PC-3 (cell line): ENCODE measurements around the gene SCAF8. TPM values are rescaled to one million over a fixed set of nuclear protein-coding genes. Genes with fewer than 3 reads are reported as not detected.

Experiments used
- ATAC-seq: fragments of 200-7000 bp; cut with Tn5 transposase; 2 replicates; pipeline ENCODE4 v1.9.1; 2020; ENCODE audit warnings: mild to moderate bottlenecking, moderate library complexity
- Bru-seq: library from RNA; stranded (reverse); fragments of 400-500 nt; gene quantifications from one replicate; lab custom pipeline; 2021; lab: Mats Ljungman, UMichigan
- BruChase-seq, 2 experiments: library from RNA; stranded (reverse); fragments of 400-500 nt; gene quantifications; one replicate each; lab custom pipeline; 2021; lab: Mats Ljungman, UMichigan
- BruUV-seq: library from RNA; stranded (reverse); fragments of 400-500 nt; replicated peaks from 2 replicates; lab custom pipeline; 2021; lab: Mats Ljungman, UMichigan
- CTCF ChIA-PET: fragments of 300-600 bp; sonication (Branson Sonifier 250); formaldehyde crosslinking; loops from one replicate; lab custom pipeline; 2022; ENCODE audit warnings: antibody characterized with exemption; lab: Charles Lee
- POLR2A ChIA-PET: fragments of 300-600 bp; sonication (Branson Sonifier 250); formaldehyde crosslinking; loops from one replicate; lab custom pipeline; 2022; ENCODE audit warnings: antibody characterized with exemption; ENCODE audit not compliant: unreplicated experiment; lab: Charles Lee
- DNase-seq: peaks from one replicate; pipeline ENCODE4 v3.0.0-alpha.2; 2015
- H2AFZ ChIP-seq: fragments of 300-600 bp; sonication (generic); 2 replicates; pipeline ENCODE4 v1.6.0; 2016; ENCODE audit warnings: antibody characterized with exemption, low read length
- H3F3A ChIP-seq: fragments of 300-600 bp; sonication (generic); one replicate; pipeline ENCODE4 v1.6.0; 2017; ENCODE audit warnings: antibody characterized with exemption, low read length, control low read depth, mild to moderate bottlenecking; ENCODE audit not compliant: unreplicated experiment
- H3K27ac ChIP-seq: fragments of 300-600 bp; sonication (generic); 2 replicates; pipeline ENCODE4 v1.5.1; 2016; ENCODE audit warnings: mild to moderate bottlenecking, low read length
- H3K27me3 ChIP-seq: fragments of 300-600 bp; sonication (generic); 2 replicates; pipeline ENCODE4 v1.6.1; 2016; ENCODE audit warnings: low read length, mixed read lengths
- H3K36me3 ChIP-seq: fragments of 300-600 bp; sonication (generic); 2 replicates; pipeline ENCODE4 v1.6.1; 2016; ENCODE audit warnings: low read depth, mixed run types, low read length, mixed read lengths
- H3K4me1 ChIP-seq: fragments of 300-600 bp; sonication (generic); 2 replicates; pipeline ENCODE4 v1.5.1; 2016; ENCODE audit warnings: low read length; ENCODE audit not compliant: insufficient read depth
- H3K4me2 ChIP-seq: fragments of 300-600 bp; sonication (generic); 2 replicates; pipeline ENCODE4 v1.6.0; 2016; ENCODE audit warnings: low read length
- H3K4me3 ChIP-seq: fragments of 300-600 bp; sonication (generic); 2 replicates; pipeline ENCODE4 v1.5.1; 2016; ENCODE audit warnings: mild to moderate bottlenecking, low read length, mixed read lengths
- H3K79me2 ChIP-seq: fragments of 300-600 bp; sonication (generic); 2 replicates; pipeline ENCODE4 v1.6.1; 2017; ENCODE audit warnings: low read length, mixed read lengths
- H3K9ac ChIP-seq: fragments of 300-600 bp; sonication (generic); 2 replicates; pipeline ENCODE4 v1.6.0; 2016; ENCODE audit warnings: mild to moderate bottlenecking, low read length
- H3K9me2 ChIP-seq: fragments of 300-600 bp; sonication (generic); replicated peaks from 2 replicates; pipeline ENCODE4 v1.6.1; 2016; ENCODE audit warnings: mixed run types, low read length, mixed read lengths
- H3K9me3 ChIP-seq: fragments of 300-600 bp; sonication (generic); 2 replicates; pipeline ENCODE4 v1.6.1; 2016; ENCODE audit warnings: low read length, mixed read lengths
- H4K20me1 ChIP-seq: fragments of 300-600 bp; sonication (generic); 2 replicates; pipeline ENCODE4 v1.6.1; 2016; ENCODE audit warnings: low read length, mixed read lengths
- EZH2 ChIP-seq: fragments of 300-600 bp; sonication (generic); IDR thresholded peaks from one replicate; pipeline ENCODE4 v1.6.1; 2017; ENCODE audit warnings: antibody characterized with exemption, mild to moderate bottlenecking, low read length; ENCODE audit not compliant: unreplicated experiment
- EZH2phosphoT487 ChIP-seq: fragments of 300-600 bp; sonication (generic); IDR thresholded peaks from 2 replicates; pipeline ENCODE4 v1.6.1; 2018; ENCODE audit warnings: mild to moderate bottlenecking, antibody characterized with exemption, low read length, borderline replicate concordance
- intact Hi-C: fragments of 100-400 bp; cut with micrococcal nuclease; formaldehyde crosslinking; loops from 2 replicates; pipeline ENCODE4 v1.9.0; 2023
- long read RNA-seq: library from polyadenylated mRNA; unstranded; transcript quantifications from one replicate; pipeline ENCODE4 v2.0.0, GENCODE V29; 2021; ENCODE audit not compliant: unreplicated experiment
- total RNA-seq: library from RNA; depleted of rRNA; stranded (reverse); fragments of >200 nt; gene quantifications from 2 replicates; pipeline ENCODE4 v1.2.3, GENCODE V29; 2014; rRNA removed
- TF ChIP-seq, protein P1 (sequence below): fragments of 300-600 bp; sonication (generic); conservative IDR thresholded peaks from 2 replicates; pipeline ENCODE4 v1.5.1; 2017; ENCODE audit warnings: antibody characterized with exemption, low read depth, mild to moderate bottlenecking, low read length

Gene SCAF8, protein sequence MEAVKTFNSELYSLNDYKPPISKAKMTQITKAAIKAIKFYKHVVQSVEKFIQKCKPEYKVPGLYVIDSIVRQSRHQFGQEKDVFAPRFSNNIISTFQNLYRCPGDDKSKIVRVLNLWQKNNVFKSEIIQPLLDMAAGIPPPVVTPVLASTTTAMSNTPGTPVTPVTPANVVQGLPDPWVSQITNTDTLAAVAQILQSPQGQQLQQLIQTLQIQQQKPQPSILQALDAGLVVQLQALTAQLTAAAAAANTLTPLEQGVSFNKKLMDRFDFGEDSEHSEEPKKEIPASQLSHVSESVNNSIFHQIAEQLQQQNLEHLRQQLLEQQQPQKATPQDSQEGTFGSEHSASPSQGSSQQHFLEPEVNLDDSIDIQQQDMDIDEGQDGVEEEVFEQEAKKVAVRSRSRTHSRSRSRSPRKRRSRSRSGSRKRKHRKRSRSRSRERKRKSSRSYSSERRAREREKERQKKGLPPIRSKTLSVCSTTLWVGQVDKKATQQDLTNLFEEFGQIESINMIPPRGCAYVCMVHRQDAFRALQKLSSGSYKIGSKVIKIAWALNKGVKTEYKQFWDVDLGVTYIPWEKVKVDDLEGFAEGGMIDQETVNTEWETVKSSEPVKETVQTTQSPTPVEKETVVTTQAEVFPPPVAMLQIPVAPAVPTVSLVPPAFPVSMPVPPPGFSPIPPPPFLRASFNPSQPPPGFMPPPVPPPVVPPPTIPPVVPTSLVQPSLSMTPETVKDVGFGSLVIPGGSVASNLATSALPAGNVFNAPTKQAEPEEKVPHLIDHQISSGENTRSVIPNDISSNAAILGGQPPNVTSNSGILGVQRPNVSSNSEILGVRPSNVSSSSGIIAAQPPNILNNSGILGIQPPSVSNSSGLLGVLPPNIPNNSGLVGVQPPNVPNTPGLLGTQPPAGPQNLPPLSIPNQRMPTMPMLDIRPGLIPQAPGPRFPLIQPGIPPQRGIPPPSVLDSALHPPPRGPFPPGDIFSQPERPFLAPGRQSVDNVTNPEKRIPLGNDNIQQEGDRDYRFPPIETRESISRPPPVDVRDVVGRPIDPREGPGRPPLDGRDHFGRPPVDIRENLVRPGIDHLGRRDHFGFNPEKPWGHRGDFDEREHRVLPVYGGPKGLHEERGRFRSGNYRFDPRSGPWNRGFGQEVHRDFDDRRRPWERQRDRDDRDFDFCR (N-terminal part only)
- total RNA-seq (11.9 and 15.0 TPM in 2 replicates), Bru-seq, nascent RNA (percentile 91 among the genes with signal in this experiment), BruChase-seq, experiment 1, labeled RNA remaining after a 6-hour chase (percentile 82 among the genes with signal in this experiment), BruChase-seq, experiment 2, labeled RNA remaining after a 2-hour chase (percentile 86 among the genes with signal in this experiment)
- long read RNA-seq, full-length matches to known transcripts = 9 of 25 reads
- long read RNA-seq, partial matches to known transcripts = 14 of 25 reads
- long read RNA-seq, other reads (novel, unspliced or antisense) = 2 of 25 reads

DNA sequence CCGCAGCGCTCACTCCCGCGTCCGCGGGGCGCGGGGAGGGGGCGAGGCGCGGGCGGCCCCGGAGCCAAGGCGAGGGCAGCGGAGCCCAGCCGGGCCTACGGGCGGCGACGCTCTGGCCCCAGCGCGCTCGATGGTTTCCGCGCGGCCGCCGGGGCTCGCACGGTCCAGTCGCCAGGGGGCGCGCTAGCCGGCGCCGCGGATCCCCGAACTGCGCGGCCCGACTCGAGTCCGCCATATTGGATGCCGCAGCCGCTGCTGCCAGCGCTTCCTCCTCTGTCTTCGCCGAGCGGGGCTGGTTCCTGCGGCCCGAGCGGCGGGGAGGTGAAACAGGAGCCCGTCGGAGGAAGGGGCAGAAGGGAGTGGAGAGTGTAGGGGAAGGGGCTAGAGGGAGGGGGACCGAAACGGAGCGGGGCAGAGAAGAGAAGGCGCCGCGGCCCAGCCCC is at the start of gene SCAF8:
SCAF8 (plus strand) TSS at position 234 of the 443 bp plus-strand sequence. CDS start 485 bp downstream, outside the sequence.
- peaks cover 4% of the 10 kb centered on the region; the same call in 1 of the 2 replicates for H3K36me3 ChIP-seq
- H3K27ac ChIP-seq = peak within 1 kb of the TSS; percentile 90
- peaks cover 24% of the 10 kb centered on the region for H4K20me1 ChIP-seq
- H3K79me2 ChIP-seq = peaks cover 42% of the 10 kb centered on the region
- peak; percentile 83 for DNase-seq
- H3K4me3 ChIP-seq = peak within 1 kb of the TSS; percentile 79
- no TSS peak for BruUV-seq
- CTCF ChIA-PET = no interaction called here
- TF ChIP-seq, protein P1, sequence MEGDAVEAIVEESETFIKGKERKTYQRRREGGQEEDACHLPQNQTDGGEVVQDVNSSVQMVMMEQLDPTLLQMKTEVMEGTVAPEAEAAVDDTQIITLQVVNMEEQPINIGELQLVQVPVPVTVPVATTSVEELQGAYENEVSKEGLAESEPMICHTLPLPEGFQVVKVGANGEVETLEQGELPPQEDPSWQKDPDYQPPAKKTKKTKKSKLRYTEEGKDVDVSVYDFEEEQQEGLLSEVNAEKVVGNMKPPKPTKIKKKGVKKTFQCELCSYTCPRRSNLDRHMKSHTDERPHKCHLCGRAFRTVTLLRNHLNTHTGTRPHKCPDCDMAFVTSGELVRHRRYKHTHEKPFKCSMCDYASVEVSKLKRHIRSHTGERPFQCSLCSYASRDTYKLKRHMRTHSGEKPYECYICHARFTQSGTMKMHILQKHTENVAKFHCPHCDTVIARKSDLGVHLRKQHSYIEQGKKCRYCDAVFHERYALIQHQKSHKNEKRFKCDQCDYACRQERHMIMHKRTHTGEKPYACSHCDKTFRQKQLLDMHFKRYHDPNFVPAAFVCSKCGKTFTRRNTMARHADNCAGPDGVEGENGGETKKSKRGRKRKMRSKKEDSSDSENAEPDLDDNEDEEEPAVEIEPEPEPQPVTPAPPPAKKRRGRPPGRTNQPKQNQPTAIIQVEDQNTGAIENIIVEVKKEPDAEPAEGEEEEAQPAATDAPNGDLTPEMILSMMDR = peak; percentile 59
- TF ChIP-seq EZH2phosphoT487 (no peak), EZH2 (no peak)
- ATAC-seq = peak; percentile 72
- no peaks in the 10 kb centered on the region for H3K27me3 ChIP-seq
- peaks cover 20% of the 10 kb centered on the region for H3K4me1 ChIP-seq
- H3K9me3 ChIP-seq = no peaks in the 10 kb centered on the region
- H3K4me2 ChIP-seq = peak within 1 kb of the TSS; percentile 92
- no peaks in the 10 kb centered on the region for H3F3A ChIP-seq
- POLR2A ChIA-PET = no interaction called here
- H3K9ac ChIP-seq = peak within 1 kb of the TSS; percentile 98
- intact Hi-C loops = loop anchor here (1.0 to 5.0 kb wide), 3 partner anchors 58 to 72 kb away; no protein-coding TSS in a partner anchor
- peak within 1 kb of the TSS; percentile 86 for H2AFZ ChIP-seq
- no peaks in the 10 kb centered on the region for H3K9me2 ChIP-seq

DNA sequence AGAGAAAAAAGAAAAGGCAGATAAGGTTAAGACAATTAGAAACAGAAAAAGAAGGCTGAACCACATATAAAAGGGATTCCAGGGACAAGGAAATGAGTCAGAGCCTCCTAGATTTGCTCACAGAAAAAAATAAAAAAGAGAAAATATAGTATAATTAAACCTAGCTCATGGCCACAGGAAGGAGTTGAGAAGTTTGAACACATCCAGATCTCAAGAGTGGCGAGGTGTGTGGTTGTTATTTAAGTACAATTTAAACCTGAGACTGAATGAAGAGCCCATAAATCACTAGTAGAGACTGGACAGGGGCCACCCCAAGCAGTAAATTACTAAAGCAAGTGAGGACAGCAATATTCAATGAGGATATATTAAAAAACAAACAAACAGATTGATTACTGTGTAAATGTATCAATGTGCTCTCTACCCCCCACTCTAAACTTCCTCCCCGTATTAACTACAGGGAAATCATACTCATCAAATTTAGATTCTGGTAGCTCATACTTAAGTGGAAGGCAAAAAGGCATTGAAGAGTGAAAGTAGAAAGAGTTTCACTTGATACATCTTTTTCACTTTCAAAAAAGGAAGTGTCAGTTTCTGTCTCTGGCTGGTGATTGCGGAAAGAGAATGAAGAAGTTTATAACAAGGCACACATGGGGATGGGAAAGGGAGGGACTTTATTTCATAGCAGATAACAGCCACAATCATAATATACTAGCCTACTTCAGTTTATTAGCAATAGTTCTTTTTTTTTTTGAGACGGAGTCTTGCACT is 49.3 kb upstream of the SCAF8 start:
- POLR2A ChIA-PET = interaction anchor here (0.6 kb wide), 2 partner anchors 116 to 125 kb away, joined by 3 to 5 read pairs; no protein-coding TSS in a partner anchor
- Histone ChIP-seq H3K79me2 (no peaks in the 10 kb centered on the region), H3K27ac (no peak overlapping the region), H3K4me2 (peak overlapping the region; percentile 26), H3K9ac (no peak overlapping the region), H3F3A (no peaks in the 10 kb centered on the region), H3K9me3 (no peaks in the 10 kb centered on the region), H3K4me1 (peaks cover 8% of the 10 kb centered on the region), H3K4me3 (no peak overlapping the region), H3K36me3 (no peaks in the 10 kb centered on the region), H2AFZ (peak overlapping the region; percentile 41), H3K27me3 (no peaks in the 10 kb centered on the region), H3K9me2 (no peaks in the 10 kb centered on the region), H4K20me1 (no peaks in the 10 kb centered on the region)
- CTCF ChIA-PET = interaction anchor here (1.3 kb wide), 1 partner anchor 8 kb away, joined by 7 read pairs; no protein-coding TSS in a partner anchor
- ATAC-seq = peak; percentile 57
- TF ChIP-seq, protein P1 = no peak
- TF ChIP-seq EZH2 = no peak
- TF ChIP-seq EZH2phosphoT487 = no peak
- DNase-seq = peak; percentile 19
- intact Hi-C loops = no loop called here
- no TSS peak for BruUV-seq
